GM13977 (cell line): ENCODE data around the gene FOXP3.

ENCODE experiments used
- DNase-seq: peaks from one replicate; pipeline ENCODE4 v3.0.0; 2012; ENCODE audit warnings: low spot score
- in situ Hi-C: fragments of 300-500 bp; cut with MboI; formaldehyde crosslinking; loops from one replicate; pipeline ENCODE4 v1.12.0; 2022; ENCODE audit warnings: low sequenced_read_pairs, low pct_unique_long_range_greater_than_20kb, mixed read lengths, inconsistent platforms; ENCODE audit not compliant: unreplicated experiment
- TF ChIP-seq, protein P1 (sequence below): IDR thresholded peaks from 2 replicates; pipeline ENCODE4 v1.5.1; 2012; ENCODE audit warnings: mild to moderate bottlenecking, control low read depth; ENCODE audit not compliant: insufficient read depth; ENCODE audit errors: extremely low read depth, missing control alignments

FOXP3 gene

DNA sequence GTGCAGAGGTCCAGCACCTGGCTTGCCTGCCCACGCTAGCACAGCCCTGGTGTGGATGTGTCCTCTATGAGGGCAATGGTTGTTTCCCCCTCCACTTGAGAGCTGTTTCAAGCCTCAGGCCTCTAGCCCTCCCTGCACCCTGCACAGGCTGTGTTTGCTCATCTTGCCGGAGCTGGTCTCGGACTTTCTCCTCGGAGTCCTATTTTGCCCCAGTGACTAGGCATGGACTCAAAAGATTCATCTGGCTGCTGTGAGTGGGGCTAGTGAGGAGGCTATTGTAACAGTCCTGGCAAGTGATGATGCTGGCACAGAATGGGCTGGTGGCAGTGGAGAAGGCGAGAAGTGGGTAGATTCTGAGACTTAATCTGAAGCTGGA is 5.8 kb downstream of the FOXP3 start:
- TF ChIP-seq, protein P1, sequence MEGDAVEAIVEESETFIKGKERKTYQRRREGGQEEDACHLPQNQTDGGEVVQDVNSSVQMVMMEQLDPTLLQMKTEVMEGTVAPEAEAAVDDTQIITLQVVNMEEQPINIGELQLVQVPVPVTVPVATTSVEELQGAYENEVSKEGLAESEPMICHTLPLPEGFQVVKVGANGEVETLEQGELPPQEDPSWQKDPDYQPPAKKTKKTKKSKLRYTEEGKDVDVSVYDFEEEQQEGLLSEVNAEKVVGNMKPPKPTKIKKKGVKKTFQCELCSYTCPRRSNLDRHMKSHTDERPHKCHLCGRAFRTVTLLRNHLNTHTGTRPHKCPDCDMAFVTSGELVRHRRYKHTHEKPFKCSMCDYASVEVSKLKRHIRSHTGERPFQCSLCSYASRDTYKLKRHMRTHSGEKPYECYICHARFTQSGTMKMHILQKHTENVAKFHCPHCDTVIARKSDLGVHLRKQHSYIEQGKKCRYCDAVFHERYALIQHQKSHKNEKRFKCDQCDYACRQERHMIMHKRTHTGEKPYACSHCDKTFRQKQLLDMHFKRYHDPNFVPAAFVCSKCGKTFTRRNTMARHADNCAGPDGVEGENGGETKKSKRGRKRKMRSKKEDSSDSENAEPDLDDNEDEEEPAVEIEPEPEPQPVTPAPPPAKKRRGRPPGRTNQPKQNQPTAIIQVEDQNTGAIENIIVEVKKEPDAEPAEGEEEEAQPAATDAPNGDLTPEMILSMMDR = no peak
- in situ Hi-C loops = no loop called here
- DNase-seq = no peak

DNA sequence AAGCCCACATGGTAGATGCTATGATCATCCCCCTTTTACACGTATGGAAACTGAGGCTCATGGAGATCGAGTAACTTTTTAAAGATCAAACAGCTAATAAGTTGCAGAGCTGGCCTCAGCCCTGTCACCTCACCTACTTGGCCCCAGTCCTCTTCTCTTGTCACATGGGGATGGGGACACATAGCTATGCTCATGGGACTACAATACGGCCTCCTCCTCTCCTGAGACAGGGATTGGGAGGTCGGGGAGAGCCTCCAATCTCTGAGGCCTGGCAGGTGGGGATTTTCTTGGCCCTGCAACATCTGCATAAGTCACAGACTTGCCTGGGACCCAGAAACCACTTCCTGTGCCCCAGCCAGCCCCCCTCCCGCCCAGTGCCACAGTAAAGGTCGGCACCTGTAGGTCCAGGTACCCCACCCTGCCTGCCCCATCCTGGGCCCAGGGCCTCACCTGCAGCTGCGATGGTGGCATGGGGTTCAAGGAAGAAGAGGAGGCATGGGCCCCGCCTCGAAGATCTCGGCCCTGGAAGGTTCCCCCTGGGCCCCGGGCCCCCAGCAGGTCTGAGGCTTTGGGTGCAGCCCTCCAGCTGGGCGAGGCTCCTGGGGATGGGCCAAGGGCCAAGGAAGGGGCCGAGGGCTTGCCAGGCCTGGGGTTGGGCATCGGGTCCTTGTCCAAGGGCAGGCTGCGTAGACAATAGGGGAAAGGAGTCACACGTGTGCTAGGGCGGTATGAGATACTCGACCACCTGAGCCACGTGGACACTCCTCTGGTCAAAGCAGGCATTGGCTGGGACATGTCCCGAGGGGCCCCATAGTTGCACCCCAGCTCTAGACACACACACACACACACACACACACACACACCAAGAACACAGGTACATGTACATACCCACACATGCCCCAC is 6.4 kb downstream of the FOXP3 start:
- DNase-seq = no peak
- in situ Hi-C loops = no loop called here
- TF ChIP-seq, protein P1 = no peak

DNA sequence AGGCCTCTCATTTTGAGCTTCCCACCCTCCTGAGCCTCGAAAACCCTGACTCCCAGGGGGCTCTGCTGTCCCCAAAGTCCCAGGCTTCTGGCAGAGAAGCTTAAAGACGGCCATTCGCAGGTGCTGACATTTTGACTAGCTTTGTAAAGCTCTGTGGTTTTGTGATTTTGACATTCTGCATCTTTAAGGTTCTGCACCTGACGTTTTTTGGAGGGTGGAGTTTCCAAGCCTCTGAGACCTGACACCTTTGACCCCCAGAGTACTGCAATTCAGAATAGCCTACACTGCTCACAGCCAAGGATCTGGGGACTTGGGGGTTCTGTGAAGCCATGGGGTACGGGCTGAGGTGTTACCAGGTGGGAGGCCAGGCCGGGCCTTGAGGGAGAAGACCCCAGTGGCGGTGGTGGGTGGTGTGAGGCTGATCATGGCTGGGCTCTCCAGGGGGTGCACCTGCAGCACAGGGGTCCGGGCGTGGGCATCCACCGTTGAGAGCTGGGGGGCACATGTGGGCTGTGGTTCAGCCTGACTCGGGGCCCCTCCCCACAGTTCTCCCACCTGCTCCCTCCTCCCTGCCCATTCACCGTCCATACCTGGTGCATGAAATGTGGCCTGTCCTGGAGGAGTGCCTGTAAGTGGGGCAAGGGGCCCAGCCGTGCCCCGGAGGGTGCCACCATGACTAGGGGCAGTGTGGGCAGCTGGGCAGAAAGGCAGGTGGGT is 7.3 kb downstream of the FOXP3 start:
- TF ChIP-seq, protein P1 = no peak
- in situ Hi-C loops = no loop called here
- DNase-seq = no peak

DNA sequence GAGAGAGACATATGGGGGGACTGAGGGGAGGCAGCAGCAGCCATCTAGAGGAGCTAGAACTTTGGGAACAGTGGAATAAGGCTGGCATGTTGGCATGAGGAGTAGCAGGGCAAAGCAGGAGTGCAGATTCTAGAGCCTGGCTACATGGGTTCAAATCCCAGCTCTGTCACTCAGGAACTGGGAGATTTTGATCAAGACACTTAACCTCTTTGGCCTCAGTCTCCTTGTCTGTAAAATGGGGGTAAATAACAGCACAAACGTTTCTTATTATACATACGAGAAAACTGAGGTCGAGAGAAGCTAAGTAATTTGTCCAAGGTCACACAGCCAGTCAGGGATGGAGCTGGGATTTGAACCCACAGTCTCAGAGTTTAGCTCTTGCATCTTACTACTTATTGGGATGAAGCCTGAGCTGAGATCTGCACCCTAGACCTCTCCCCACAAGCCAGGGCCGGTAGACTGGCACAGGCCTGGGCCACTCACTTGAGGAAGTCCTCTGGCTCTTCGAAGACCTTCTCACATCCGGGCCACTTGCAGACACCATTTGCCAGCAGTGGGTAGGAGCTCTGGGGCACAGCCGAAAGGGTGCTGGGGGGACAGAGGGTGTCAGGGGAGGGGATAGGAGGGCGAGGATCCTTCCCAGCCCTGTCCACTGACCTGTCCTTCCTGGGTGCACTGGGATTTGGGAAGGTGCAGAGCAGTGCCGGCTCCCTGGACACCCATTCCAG is 8.1 kb downstream of the FOXP3 start:
- TF ChIP-seq, protein P1 = no peak

DNA sequence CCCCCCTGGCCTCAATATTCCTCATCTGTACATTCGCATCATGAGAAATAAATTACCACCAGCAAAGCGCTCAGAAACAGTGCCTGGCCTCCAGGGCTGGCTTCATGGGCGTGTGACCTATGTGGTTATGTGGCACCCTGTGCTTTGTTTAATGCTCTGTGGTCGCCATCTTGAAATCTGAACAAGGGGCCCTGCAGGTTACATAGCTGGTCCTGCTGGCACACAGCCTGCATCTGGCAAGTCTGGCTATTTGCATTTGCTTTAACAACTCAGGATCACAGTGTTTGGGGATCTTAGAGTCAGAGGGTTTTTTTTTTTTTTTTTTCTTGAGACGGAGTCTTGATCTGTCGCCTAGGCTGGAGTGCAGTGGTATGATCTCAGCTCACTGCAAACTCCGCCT is 9.9 kb downstream of the FOXP3 start:
- DNase-seq = no peak
- TF ChIP-seq, protein P1 = no peak
- in situ Hi-C loops = no loop called here

More for the DNA sequence above, 8.1 kb downstream of the FOXP3 start:
- no peak for DNase-seq
- in situ Hi-C loops = no loop called here

DNA sequence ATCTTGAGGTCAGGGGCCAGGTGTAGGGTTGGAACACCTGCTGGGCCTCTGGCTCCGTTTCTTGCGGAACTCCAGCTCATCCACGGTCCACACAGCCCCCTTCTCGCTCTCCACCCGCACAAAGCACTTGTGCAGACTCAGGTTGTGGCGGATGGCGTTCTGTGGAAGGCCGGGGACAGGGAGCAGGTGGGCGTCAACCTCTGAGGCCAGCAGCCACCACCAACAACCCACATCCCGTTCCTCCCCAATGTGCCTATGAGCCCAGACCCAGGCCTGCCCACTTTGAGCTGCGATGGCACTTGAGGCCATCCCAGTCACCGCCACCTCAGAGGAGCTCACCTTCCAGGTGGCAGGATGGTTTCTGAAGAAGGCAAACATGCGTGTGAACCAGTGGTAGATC is 13.2 kb downstream of the FOXP3 start:
- in situ Hi-C loops = no loop called here
- DNase-seq = no peak
- TF ChIP-seq, protein P1 = no peak
